IPS-15b (cell line): ENCODE measurements around the gene PIK3R1.
A peak's percentile ranks its signal among the peaks of the same experiment; 100 is the strongest.

Experiments used
- H3K27me3 ChIP-seq: one replicate; pipeline ENCODE4 v1.6.1; 2013; ENCODE audit warnings: low read length; ENCODE audit not compliant: control insufficient read depth, insufficient read depth
- H3K36me3 ChIP-seq: one replicate; pipeline ENCODE4 v1.6.1; 2013; ENCODE audit warnings: low read length; ENCODE audit not compliant: control insufficient read depth, insufficient read depth
- H3K4me1 ChIP-seq: one replicate; pipeline ENCODE4 v1.6.1; 2013; ENCODE audit warnings: mild to moderate bottlenecking, low read length; ENCODE audit not compliant: control insufficient read depth, insufficient read depth
- H3K4me3 ChIP-seq: one replicate; pipeline ENCODE4 v1.5.1; 2013; ENCODE audit warnings: low read depth, low read length
- H3K9ac ChIP-seq: one replicate; pipeline ENCODE4 v1.6.1; 2013; ENCODE audit warnings: low read depth, mild to moderate bottlenecking, low read length
- H3K9me3 ChIP-seq: one replicate; pipeline ENCODE4 v1.6.1; 2013; ENCODE audit warnings: mild to moderate bottlenecking, low read length; ENCODE audit not compliant: control insufficient read depth, insufficient read depth

PIK3R1 gene

DNA sequence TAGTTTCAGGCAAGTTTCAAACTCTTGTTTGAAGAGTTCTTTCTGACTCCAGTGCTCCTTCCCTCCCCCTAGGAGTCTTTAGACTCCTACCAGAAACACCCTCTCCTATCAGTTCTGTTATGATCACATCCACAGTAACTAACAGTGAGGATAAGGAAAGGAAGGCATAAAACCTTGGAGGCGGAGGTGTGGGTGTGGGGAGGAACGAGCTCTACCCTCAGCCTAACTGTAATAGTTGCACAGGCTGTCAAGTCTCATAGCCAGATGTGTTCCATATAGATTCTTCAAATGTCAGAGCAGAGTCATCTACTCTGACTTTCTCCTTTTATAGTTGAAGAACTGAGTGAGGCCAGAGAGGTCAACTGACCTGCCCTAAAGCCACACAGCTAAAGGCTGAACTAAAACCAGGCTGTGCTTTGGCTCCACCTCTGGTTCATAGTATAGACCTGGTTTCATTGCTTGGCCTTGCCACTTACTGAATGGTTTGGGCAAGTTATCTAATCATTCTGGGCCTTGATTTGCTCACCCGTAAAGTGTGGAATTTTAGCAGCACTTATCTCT is 34.4 kb upstream of the PIK3R1 start:
- no peaks in the 10 kb centered on the region for H3K9me3 ChIP-seq
- H3K9ac ChIP-seq, result no peak overlapping the region
- H3K36me3 ChIP-seq, result no peaks in the 10 kb centered on the region
- H3K4me1 ChIP-seq, result no peaks in the 10 kb centered on the region
- no peak overlapping the region for H3K4me3 ChIP-seq
- H3K27me3 ChIP-seq, result peaks cover 3% of the 10 kb centered on the region

DNA sequence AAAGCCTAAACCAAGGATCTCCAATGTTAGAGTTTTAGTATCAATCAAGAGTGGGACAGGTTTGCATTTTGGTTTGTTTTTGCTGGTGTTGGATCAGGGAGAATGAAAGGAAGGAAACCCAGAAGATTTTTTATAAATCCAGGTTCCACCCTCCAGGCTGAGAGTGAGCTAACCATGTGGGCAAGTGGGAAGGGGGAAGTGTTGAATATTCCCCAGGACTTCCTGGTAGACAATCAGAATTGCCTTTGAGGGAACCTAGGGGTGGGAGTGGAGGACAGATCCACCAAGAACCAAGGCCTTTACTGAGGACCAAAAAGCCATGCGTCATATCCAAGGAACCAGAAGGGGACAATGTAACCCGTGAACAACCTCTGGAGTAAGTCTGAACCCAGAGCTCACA is 33.5 kb upstream of the PIK3R1 start:
- no peaks in the 10 kb centered on the region for H3K4me1 ChIP-seq
- no peaks in the 10 kb centered on the region for H3K36me3 ChIP-seq
- H3K27me3 ChIP-seq, result peaks cover 3% of the 10 kb centered on the region
- H3K9ac ChIP-seq, result no peak overlapping the region
- no peaks in the 10 kb centered on the region for H3K9me3 ChIP-seq
- H3K4me3 ChIP-seq, result no peak overlapping the region

DNA sequence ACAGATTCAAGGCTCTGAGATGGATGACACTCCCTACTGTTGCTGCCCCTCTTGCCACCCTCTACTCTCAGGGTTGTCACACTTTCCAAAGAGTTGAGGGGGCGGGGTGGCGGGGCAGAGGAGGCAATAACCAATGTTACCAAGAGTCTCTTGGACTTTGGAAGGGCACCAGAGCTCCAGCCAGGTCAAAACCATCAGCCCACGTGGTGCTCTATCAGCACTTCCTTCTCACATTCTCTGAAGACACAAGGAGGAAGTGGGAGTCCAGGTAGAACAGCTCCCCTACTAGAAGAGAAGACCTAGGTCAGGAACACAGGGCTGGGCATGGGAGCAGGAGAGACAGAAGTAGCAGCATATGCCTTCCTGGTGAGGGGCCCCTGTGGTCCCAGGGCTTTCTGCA is 33.0 kb upstream of the PIK3R1 start:
- H3K27me3 ChIP-seq, result peaks cover 3% of the 10 kb centered on the region
- no peaks in the 10 kb centered on the region for H3K9me3 ChIP-seq
- H3K36me3 ChIP-seq, result no peaks in the 10 kb centered on the region
- no peaks in the 10 kb centered on the region for H3K4me1 ChIP-seq
- H3K4me3 ChIP-seq, result no peak overlapping the region
- H3K9ac ChIP-seq, result no peak overlapping the region

DNA sequence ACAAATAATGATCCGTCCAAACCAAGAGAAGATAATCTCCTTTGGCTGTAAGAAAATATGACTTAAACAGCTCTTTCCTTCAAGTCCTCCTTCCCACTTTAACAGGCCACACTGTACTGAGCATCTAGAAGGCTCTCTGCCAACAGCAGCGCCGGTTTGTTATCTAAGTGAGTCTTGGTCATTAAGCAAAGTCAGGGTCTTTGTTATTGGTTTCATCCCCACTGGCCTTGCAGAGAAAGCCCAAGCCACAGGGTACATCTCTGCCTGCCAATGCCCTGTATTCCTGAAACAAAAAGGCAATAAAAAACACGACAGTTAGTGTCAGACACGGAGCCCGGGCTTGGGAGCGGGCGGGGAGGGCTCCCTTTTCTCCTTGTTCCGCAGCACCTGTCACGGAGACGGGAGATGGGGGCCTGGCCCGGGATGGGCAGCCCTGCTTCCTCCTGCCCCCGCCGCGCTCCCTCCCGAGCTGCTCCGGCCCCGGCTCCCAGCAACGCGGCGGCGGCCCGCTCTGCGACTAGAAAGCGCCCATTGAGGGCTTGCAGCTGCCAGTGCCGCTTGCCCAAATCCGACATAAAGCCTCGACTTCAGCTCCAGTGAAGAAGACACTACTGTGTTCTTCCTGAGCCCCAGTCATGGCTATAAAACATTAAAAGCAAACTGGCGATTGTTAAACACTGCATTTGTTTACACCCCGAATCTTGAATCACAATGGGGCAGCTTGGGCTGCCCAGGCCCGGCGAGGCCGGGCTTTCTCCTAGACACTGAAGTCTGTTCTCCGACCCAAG is 28.1 kb upstream of the PIK3R1 start:
- H3K27me3 ChIP-seq, result peaks cover 3% of the 10 kb centered on the region
- H3K4me3 ChIP-seq, result peak overlapping the region; percentile 54
- H3K4me1 ChIP-seq, result peaks cover 19% of the 10 kb centered on the region
- H3K9ac ChIP-seq, result no peak overlapping the region
- no peaks in the 10 kb centered on the region for H3K36me3 ChIP-seq
- no peaks in the 10 kb centered on the region for H3K9me3 ChIP-seq

DNA sequence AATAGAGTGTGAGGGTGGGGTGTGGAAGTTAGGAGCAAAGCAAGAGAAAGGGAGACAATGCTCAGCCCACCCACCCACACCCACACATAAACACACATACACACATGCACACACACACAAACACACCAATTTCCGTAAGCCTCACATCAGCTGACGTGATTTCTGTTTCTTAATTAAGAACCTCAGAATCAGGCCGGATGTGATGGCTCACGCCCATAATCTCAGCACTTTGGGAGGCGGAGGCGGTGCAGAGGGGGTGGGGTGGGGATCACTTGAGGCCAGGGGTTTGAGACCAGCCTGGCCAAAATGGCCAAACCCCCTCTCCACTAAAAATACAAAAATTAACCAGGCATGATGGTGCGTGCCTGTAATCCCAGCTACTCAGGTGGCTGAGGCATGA is 26.4 kb upstream of the PIK3R1 start:
- Histone ChIP-seq H3K9me3 (no peaks in the 10 kb centered on the region), H3K4me1 (peaks cover 33% of the 10 kb centered on the region), H3K9ac (no peak overlapping the region), H3K36me3 (no peaks in the 10 kb centered on the region), H3K4me3 (no peak overlapping the region), H3K27me3 (peaks cover 3% of the 10 kb centered on the region)

DNA sequence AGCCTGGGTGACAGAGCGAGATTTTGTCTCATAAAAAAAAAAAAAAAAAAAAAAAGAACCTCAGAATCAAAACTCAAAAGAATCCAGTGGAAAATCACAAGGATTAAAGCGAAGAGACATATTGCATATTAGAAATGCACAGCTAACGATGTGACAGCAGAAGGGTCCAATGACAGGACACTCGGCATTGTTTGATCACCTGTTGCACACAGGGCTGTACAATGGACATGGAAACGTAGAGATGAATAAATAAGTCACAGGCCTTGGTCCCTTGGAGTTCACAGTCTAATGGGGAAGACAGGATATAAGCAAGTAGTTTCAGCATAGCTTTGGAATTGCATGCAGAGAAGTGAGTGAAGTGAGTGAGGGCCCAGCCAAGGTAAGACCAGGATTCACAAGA is 25.9 kb upstream of the PIK3R1 start:
- no peak overlapping the region for H3K9ac ChIP-seq
- no peaks in the 10 kb centered on the region for H3K36me3 ChIP-seq
- no peaks in the 10 kb centered on the region for H3K9me3 ChIP-seq
- H3K4me3 ChIP-seq, result no peak overlapping the region
- peaks cover 3% of the 10 kb centered on the region for H3K27me3 ChIP-seq
- H3K4me1 ChIP-seq, result peaks cover 37% of the 10 kb centered on the region

DNA sequence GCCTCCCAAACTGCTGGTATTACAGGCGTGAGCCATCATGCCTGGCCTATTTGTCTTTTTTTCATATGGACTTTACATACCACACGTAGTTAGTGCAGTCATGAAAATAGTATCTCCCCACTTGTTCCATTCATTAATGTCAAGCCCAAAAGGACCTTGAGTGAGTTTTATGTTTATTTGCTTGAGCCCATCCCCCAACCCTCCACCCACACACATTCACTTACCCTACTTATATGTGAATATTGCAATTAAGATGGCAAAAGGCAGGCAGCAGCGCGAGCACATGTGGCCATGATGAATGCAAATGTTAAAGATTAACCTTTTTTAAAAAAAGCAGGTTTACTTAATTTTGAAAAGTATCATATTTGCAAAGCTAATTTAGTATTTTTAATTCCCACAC is 24.9 kb upstream of the PIK3R1 start:
- Histone ChIP-seq H3K4me3 (no peak overlapping the region), H3K9ac (no peak overlapping the region), H3K36me3 (no peaks in the 10 kb centered on the region), H3K9me3 (no peaks in the 10 kb centered on the region), H3K4me1 (peaks cover 40% of the 10 kb centered on the region), H3K27me3 (peaks cover 3% of the 10 kb centered on the region)

DNA sequence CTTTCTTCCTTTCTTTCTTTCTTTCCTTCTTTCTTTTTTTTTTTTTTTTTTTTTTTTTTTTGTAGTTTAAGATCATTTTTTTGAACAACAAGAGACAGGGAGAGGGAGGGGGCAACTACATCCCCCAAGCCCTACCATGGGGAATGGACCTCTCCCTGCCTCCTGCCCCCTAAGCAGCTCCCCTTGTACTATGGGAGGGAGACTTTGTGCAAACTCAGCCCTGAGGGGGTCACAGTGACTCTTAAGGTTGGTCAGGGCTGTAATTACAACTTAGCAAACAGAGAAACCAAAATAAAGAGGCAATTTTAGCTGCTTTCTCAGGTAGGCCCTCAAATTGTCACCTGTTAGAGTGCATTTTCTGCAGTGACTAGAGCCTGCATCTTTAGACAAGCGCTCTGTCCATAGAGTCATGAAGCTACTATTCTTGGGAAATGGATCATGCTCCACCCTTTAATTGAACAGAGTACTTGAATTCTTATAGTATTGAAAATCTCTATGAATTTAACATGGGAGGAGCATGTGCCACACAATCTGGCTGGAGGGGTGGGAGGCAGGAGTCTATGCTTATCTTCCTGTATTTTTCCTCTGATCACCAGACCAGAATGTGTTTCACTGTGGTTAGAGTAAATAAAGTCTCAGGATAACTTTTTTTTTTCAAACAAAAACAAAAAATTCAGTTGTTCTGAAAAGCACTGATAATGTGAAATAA is 24.3 kb upstream of the PIK3R1 start:
- no peak overlapping the region for H3K9ac ChIP-seq
- H3K27me3 ChIP-seq, result peaks cover 3% of the 10 kb centered on the region
- no peaks in the 10 kb centered on the region for H3K36me3 ChIP-seq
- peaks cover 40% of the 10 kb centered on the region for H3K4me1 ChIP-seq
- H3K4me3 ChIP-seq, result no peak overlapping the region
- H3K9me3 ChIP-seq, result no peaks in the 10 kb centered on the region

DNA sequence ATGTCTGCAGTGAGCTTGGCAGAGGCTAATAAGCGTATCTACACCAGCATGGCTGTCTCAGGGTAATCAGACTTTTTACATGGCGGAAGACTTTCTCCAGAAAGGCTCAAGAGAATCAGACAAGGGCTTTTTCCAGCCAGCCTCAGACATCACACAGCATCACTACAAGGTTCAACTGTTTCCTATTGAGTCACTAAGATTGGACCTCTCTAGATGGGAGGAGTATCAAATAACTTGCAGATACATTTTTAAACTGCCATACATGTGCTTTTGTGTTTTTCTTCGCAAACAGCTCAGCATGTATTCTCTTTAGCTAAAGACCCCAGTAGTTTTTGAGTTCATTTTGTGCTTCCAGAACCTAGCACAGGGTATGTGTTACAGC is 22.9 kb upstream of the PIK3R1 start:
- Histone ChIP-seq H3K4me1 (peaks cover 40% of the 10 kb centered on the region), H3K9ac (no peak overlapping the region), H3K9me3 (no peaks in the 10 kb centered on the region), H3K4me3 (no peak overlapping the region), H3K36me3 (no peaks in the 10 kb centered on the region), H3K27me3 (peaks cover 3% of the 10 kb centered on the region)

DNA sequence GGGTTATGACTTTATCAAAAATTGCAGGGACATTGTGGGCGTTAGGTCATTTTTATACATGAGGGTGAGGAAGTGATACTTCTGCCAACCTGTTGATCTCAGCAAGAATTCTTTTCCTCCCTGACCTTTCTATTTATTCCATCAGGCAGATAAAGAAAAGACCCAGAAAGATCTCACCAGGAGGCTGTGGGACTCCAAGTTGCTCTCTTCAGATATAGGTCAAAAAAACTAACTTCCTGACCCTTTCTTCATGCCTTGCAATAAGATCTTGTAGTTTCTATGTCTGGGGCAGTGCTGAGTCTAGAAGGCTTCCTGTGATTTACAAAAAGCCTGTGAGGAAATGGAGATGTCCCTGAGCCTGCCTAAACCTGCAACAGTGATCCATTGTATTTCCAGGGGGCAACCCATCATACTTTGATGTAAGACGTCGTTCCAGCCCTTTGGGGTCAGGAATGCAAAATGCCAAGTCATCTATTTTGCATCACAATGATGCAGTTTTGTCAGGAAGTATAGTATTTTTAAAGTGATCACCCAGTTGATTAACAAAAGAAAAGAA is 22.0 kb upstream of the PIK3R1 start:
- no peak overlapping the region for H3K9ac ChIP-seq
- H3K4me1 ChIP-seq, result peaks cover 35% of the 10 kb centered on the region
- H3K27me3 ChIP-seq, result peaks cover 2% of the 10 kb centered on the region
- no peaks in the 10 kb centered on the region for H3K36me3 ChIP-seq
- H3K9me3 ChIP-seq, result no peaks in the 10 kb centered on the region
- no peak overlapping the region for H3K4me3 ChIP-seq

DNA sequence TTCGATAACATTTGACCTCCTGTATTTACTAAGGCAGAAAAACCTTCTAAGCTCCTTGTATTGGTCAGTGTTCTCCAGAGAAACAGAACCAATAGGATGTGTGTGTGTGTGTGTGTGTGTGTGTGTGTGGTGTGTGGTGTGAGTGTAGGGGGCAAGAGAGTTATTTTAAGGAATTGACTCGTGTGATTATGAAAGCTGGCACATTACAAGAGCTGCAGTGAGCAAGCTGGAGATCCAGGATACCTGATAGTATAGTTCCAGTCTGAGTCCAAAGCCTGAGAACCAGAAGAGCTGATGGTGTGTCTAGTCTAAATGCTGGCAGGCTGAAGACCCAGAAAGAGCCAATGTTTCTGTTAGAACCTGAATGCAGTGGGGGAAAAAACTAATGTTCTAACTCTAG is 21.2 kb upstream of the PIK3R1 start:
- no peaks in the 10 kb centered on the region for H3K27me3 ChIP-seq
- H3K4me3 ChIP-seq, result no peak overlapping the region
- no peak overlapping the region for H3K9ac ChIP-seq
- peaks cover 32% of the 10 kb centered on the region for H3K4me1 ChIP-seq
- H3K36me3 ChIP-seq, result no peaks in the 10 kb centered on the region
- no peaks in the 10 kb centered on the region for H3K9me3 ChIP-seq

DNA sequence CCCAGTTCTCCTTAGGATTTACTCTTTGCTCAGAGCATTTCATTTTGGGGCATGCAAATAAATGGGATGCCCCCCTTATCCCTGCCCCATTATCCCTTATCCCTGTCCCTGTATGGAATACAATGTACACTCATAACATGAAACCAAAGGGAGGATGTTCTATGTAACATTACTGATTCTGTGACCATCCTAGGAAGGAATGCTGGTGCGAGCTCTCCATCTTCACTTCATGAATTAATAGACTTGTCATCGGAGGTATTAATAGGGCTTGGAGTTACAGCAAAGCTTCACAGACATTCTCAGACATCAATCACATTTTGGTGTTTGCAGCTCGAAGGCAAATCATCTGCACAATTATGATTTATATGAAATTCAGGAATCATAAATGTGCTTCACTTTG is 20.4 kb upstream of the PIK3R1 start:
- Histone ChIP-seq H3K4me1 (peaks cover 32% of the 10 kb centered on the region), H3K9me3 (no peaks in the 10 kb centered on the region), H3K27me3 (no peaks in the 10 kb centered on the region), H3K4me3 (no peak overlapping the region), H3K36me3 (no peaks in the 10 kb centered on the region), H3K9ac (no peak overlapping the region)
